ENCODE results near the gene ZPR1. TPM values are rescaled to one million over a fixed set of nuclear protein-coding genes. Genes with fewer than 3 reads are reported as not detected.

ZPR1 gene
- total and polyA plus RNA-seq, 10 donors = 16.2 to 47.6 (median 23.4) TPM

- Histone ChIP-seq H3K36me3 (peaks cover 0 to 29% (median 23%) of the 10 kb centered on the region in 6 donors), H3K9me3 (no peaks in the 10 kb centered on the region), H3K27ac (no peak overlapping the region), H3K4me3 (peak overlapping the region in 1 of 8 donors; percentile 97), H3K27me3 (replicated peaks in 1 of 7) (peaks cover 0 to 19% (median 0%) of the 10 kb centered on the region in 7 donors), H3K4me1 (peaks cover 14 to 50% (median 35%) of the 10 kb centered on the region in 6 donors)
- no peak for TF ChIP-seq POLR2A (IDR thresholded peaks at IDR 0.05)
- no peak for TF ChIP-seq POLR2AphosphoS5 (IDR thresholded peaks at IDR 0.05)
- TF ChIP-seq, protein P1, sequence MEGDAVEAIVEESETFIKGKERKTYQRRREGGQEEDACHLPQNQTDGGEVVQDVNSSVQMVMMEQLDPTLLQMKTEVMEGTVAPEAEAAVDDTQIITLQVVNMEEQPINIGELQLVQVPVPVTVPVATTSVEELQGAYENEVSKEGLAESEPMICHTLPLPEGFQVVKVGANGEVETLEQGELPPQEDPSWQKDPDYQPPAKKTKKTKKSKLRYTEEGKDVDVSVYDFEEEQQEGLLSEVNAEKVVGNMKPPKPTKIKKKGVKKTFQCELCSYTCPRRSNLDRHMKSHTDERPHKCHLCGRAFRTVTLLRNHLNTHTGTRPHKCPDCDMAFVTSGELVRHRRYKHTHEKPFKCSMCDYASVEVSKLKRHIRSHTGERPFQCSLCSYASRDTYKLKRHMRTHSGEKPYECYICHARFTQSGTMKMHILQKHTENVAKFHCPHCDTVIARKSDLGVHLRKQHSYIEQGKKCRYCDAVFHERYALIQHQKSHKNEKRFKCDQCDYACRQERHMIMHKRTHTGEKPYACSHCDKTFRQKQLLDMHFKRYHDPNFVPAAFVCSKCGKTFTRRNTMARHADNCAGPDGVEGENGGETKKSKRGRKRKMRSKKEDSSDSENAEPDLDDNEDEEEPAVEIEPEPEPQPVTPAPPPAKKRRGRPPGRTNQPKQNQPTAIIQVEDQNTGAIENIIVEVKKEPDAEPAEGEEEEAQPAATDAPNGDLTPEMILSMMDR (IDR thresholded peaks at IDR 0.05 in 8 of 11, conservative IDR thresholded peaks at IDR 0.05 in 3 of 11) = no peak
- DNase-seq = no peak
- intact Hi-C loops (cut with DNase I; ENCODE audit: low total_unique reads) = no loop called here
- 82 to 94% (median 86%) methylated on average over 4 of the region's 4 CpGs for WGBS, 5 donors
These were observed 1.2 kb upstream of the ZPR1 start for GRCh38 chr11:116788975-116789374.

GRCh38 chr11:116788534-116788933 is 711 bp upstream of the ZPR1 start:
- Histone ChIP-seq H3K36me3 (peaks cover 0 to 33% (median 27%) of the 10 kb centered on the region in 6 donors), H3K4me1 (peaks cover 14 to 50% (median 35%) of the 10 kb centered on the region in 6 donors), H3K27ac (peak overlapping the region in 7 of 8 donors; percentile 66 to 92 (median 89)), H3K27me3 (replicated peaks in 1 of 7) (peaks cover 0 to 19% (median 0%) of the 10 kb centered on the region in 7 donors), H3K4me3 (peak overlapping the region in 7 of 8 donors; percentile 86 to 99 (median 96)), H3K9me3 (no peaks in the 10 kb centered on the region)
- intact Hi-C loops (cut with DNase I; ENCODE audit: low total_unique reads) = no loop called here
- WGBS, 5 donors = 56 to 75% (median 64%) methylated on average over 4 of the region's 4 CpGs
- TF ChIP-seq POLR2A (IDR thresholded peaks at IDR 0.05) (no peak), POLR2AphosphoS5 (IDR thresholded peaks at IDR 0.05) (no peak)
- TF ChIP-seq, protein P1 (IDR thresholded peaks at IDR 0.05 in 8 of 11, conservative IDR thresholded peaks at IDR 0.05 in 3 of 11) = no peak
- no peak for DNase-seq

DNA sequence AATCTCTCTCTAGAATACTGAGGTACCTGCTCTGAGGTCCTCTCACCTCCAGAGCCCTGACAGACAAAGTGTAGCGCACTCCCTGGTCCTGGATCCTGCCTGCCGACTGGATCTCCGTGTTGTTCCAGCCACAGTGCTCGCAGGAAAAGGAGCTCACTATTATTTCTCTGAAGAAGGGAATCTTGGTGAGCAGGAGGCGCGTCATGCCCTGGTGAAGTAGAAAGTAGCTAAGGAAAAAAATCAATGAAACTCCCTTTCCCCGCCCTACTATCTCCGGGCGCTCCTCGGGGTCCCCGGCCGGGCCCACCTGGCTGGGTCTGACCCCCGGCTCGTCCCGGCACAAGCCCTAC is 412 bp downstream of the ZPR1 start:
- peak overlapping the region; percentile 66 to 92 (median 88) for H3K27ac ChIP-seq
- H3K4me3 ChIP-seq = peak overlapping the region; percentile 86 to 99 (median 96)
- H3K4me1 ChIP-seq = peaks cover 14 to 50% (median 35%) of the 10 kb centered on the region in 6 donors
- peaks cover 0 to 44% (median 38%) of the 10 kb centered on the region in 6 donors for H3K36me3 ChIP-seq
- no peak for TF ChIP-seq POLR2A (IDR thresholded peaks at IDR 0.05)
- TF ChIP-seq, protein P1 (IDR thresholded peaks at IDR 0.05 in 8 of 11, conservative IDR thresholded peaks at IDR 0.05 in 3 of 11) = no peak
- no peak for TF ChIP-seq POLR2AphosphoS5 (IDR thresholded peaks at IDR 0.05)
- DNase-seq = no peak
- intact Hi-C loops (cut with DNase I; ENCODE audit: low total_unique reads) = no loop called here
- peaks cover 0 to 19% (median 0%) of the 10 kb centered on the region in 7 donors for H3K27me3 ChIP-seq (replicated peaks in 1 of 7)
- H3K9me3 ChIP-seq = no peaks in the 10 kb centered on the region
- WGBS, 5 donors = 0 to 1% (median 1%) methylated on average over 10 to 15 of the region's 15 CpGs

- peaks cover 0 to 49% (median 43%) of the 10 kb centered on the region in 6 donors for H3K36me3 ChIP-seq
- peak overlapping the region in 4 of 8 donors; percentile 83 to 92 (median 90) for H3K27ac ChIP-seq
- no peaks in the 10 kb centered on the region for H3K9me3 ChIP-seq
- H3K4me1 ChIP-seq = peaks cover 14 to 50% (median 35%) of the 10 kb centered on the region in 6 donors
- intact Hi-C loops (cut with DNase I; ENCODE audit: low total_unique reads) = no loop called here
- H3K27me3 ChIP-seq (replicated peaks in 1 of 7) = peaks cover 0 to 19% (median 0%) of the 10 kb centered on the region in 7 donors
- no peak for DNase-seq
- 57 to 82% (median 75%) methylated on average over 5 of the region's 5 CpGs for WGBS, 5 donors
- peak overlapping the region; percentile 86 to 99 (median 96) for H3K4me3 ChIP-seq
- TF ChIP-seq POLR2AphosphoS5 (IDR thresholded peaks at IDR 0.05) (no peak), POLR2A (IDR thresholded peaks at IDR 0.05) (no peak)
- TF ChIP-seq, protein P1 (IDR thresholded peaks at IDR 0.05 in 8 of 11, conservative IDR thresholded peaks at IDR 0.05 in 3 of 11) = no peak
These were observed 857 bp downstream of the ZPR1 start for GRCh38 chr11:116786966-116787365.

All from spleen (tissue), 11 donors.